GM21526 (cell line): Measurements from ENCODE around the gene FOXJ3.

Experiments used
- ATAC-seq: cut with Tn5 transposase; IDR thresholded peaks from one replicate; pipeline ENCODE4 v1.9.1; 2021; ENCODE audit warnings: moderate library complexity; ENCODE audit not compliant: unreplicated experiment, low FRiP score

The FOXJ3 gene

GRCh38 chr1:42335050-42335808, at the start of gene FOXJ3:
Gene FOXJ3 (minus strand): TSS chr1:42335235. CDS start chr1:42311093, 24,142 bp downstream.
- ATAC-seq = peak; percentile 61

DNA sequence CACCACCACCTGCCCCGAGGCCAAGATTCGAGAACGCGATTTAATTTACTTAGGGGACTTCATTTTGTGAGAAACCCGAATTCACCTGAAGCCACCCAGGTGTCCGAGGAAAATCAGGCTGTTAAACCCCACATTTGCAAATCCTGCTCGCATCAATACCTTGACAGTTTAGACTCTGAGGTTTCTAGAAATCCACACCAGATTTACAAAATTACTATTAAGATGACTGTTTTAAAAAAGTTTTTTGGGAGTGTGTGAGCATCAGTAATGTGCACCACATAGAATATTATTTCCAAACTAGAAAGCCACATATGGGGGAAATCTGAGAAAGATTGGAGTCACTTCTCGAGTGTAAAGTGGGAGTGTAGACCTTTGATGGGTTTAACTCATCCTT, 46.2 kb upstream of the FOXJ3 start:
- no peak for ATAC-seq

- ATAC-seq = peak; percentile 81
Measured at GRCh38 chr1:42380586-42381279, 45.7 kb upstream of the FOXJ3 start, which contains the start of gene RIMKLA. Gene RIMKLA (plus strand): TSS chr1:42380792. CDS start chr1:42380935, 143 bp downstream.

DNA sequence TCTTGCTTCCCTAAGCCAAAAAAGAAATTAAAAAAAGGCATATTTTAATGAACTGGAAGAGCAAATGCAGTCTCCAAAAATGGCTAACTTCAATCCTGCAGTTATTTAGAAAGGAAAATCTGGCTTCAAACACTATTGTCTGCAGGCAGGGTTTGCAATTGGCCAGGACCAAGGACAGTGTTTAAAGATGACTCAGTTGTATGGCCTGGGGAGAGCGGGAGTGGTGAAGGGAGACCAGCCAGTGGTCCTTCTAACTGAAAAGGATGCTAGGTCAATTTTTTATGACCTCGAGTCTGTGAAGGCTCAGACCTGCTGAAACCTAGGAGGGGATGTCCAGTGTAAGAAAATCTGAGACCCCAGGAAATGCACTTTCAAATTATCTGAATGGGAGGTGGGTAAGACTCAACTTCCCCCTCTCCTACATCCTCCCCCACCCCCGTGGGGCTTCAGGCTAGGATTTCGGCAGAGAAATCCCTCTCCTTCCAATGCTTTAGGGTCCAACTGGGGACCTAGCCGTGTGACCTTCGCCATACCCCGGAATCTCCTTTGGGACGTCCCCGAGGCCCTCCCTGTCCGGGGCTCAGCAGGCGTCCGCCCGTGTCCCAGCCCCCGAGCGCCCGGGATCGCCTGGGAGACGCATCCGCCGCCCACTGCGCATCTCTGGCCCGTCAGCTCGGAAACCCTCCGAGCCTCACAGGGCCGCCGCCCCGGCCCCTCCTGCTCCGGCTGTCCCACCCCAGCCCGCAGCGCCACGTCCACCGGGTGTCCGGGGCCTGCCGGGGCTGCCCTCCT, 45.0 kb upstream of the FOXJ3 start:
- peak; percentile 44 for ATAC-seq

GRCh38 chr1:42372796-42373195, 37.8 kb upstream of the FOXJ3 start:
- ATAC-seq = no peak

GRCh38 chr1:42370876-42371549, 36.0 kb upstream of the FOXJ3 start:
- no peak for ATAC-seq

DNA sequence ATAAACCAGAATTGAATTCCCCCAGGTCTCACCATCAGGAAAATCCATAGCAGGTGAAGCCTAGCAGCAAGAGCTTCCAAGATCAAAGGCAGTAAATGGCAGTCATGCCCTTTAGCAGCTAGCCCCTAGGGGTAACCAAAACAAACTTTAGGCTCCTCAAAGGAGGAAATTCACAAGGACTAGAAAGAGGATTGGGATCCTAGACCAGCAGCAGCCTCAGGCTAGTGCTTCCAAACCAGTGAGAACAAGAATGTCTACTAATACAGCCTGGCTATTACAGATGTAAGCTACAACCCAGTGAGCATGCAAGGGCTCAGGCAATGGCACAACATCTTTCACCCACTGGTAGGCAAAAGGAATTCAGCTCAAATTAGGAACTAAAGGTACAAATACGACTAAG, 34.4 kb upstream of the FOXJ3 start:
- ATAC-seq = no peak

GRCh38 chr1:42368096-42368795, 33.2 kb upstream of the FOXJ3 start:
- ATAC-seq = no peak

DNA sequence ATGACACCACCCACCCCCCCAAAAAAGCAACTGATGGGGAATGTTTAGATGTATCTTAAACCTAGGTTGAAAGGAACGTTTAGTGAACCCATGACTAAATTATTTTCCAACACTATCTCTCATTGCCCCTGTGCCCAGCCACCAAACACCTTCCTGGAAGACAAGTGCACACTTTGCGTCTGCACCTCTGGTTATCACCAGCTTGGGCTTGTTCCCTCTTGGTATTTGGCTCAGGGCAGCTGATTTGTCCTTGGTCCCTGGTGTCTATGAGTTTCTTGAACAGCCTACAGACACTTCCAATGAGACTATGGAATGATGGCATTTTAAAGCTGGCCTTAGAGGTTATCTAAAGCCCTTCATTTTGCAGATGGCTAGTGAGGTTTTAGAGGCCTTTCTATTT, 30.1 kb upstream of the FOXJ3 start:
- ATAC-seq = no peak

DNA sequence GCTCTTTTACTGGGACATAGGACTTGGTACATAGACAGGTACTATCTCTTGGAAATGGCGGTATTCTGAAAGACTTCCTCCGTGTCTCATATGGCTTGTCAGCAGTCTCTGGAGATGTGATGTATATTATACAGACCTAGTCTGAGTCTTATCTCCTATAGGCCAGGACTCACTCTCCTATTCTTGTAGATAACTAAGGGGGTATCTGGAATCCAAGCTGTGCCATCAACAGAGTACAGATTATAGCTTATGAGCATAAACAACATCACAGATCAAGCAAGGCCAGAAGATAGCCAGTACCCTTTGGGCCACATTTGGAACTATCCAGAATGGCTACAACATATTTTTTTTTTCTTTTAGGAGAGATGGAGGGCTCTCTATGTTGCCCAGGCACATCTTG, 29.5 kb upstream of the FOXJ3 start:
- ATAC-seq = no peak

- no peak for ATAC-seq
Measured at GRCh38 chr1:42364089-42364488, 29.1 kb upstream of the FOXJ3 start.

GRCh38 chr1:42359466-42359865, 24.4 kb upstream of the FOXJ3 start:
- no peak for ATAC-seq

DNA sequence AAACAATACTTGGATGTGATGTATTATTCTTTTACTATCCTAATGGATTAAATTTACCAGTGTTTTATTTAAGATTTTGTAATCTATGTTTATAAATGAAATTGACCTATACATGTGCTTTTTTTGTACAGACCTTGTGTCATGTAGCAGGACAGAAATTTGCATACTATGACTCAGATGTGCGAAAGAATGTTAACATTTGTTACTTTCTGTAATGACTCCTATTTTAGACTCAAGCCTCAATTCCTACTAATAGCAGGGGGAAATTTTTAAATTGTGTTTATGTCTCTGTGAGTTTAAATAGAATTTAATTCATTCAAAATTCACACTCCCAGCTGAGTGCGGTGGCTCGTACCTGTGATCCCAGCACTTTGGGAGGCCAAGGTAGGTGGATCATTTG, 23.8 kb upstream of the FOXJ3 start:
- no peak for ATAC-seq

GRCh38 chr1:42350086-42350485, 15.1 kb upstream of the FOXJ3 start:
- ATAC-seq = no peak

DNA sequence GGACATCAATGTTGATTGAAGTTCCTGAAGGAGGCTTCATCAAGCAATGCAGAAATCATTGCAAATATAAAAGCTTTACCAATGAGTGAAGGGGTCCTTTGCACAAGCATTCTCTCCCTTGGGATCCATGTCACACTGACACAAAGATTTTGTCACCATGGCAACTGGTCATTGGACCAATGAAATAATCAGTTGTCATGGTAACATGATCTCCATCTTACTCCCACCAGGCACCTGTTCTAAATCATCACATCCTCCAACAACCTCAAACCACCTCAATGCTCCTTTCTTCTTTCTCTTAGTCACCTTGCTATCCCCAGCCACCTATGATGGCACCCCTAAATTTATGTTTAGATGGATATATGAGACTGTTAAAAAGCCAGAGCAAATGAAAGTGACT, 13.5 kb upstream of the FOXJ3 start:
- ATAC-seq = no peak

DNA sequence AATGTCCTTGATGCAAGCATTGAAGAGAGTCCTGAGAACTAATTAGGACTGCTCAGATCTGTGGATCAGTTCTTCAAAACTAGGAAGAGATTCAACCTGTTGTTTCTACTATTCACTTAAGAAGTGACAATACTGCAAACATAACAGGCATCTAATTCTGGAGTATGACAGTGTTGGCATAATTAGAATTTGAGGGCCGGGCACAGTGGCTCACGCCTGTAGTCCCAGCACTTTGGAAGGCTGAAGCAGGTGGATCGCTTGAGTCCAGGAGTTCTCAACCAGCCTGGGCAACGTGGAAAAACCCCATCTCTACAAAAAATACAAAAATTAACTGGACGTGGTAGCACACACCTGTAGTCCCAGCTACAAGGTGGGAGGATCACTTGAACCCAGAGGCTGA, 8.0 kb upstream of the FOXJ3 start:
- ATAC-seq = no peak

GRCh38 chr1:42340901-42341300, 5.9 kb upstream of the FOXJ3 start:
- no peak for ATAC-seq

- no peak for ATAC-seq
Measured at GRCh38 chr1:42340093-42340492, 5.1 kb upstream of the FOXJ3 start.

GRCh38 chr1:42336978-42337377, 1.9 kb upstream of the FOXJ3 start:
- ATAC-seq = no peak
